NT2/D1 (cell line): Measurements from ENCODE around the gene BNC2.
A peak's percentile ranks its signal among the peaks of the same experiment; 100 is the strongest.

Experiments used
- DNase-seq: peaks from one replicate; pipeline ENCODE4 v3.0.0-alpha.2; 2011; ENCODE audit warnings: low read depth, low spot score
- H3K27me3 ChIP-seq: 2 replicates; pipeline ENCODE4 v1.6.0; 2011; ENCODE audit warnings: mild to moderate bottlenecking; ENCODE audit not compliant: insufficient read length, insufficient read depth
- H3K36me3 ChIP-seq: 2 replicates; pipeline ENCODE4 v1.6.1; 2011; ENCODE audit warnings: mild to moderate bottlenecking, low read length, mixed read lengths; ENCODE audit not compliant: insufficient read depth, insufficient read length
- H3K4me1 ChIP-seq: 2 replicates; pipeline ENCODE4 v1.5.1; 2011; ENCODE audit not compliant: insufficient read depth, insufficient read length
- H3K4me3 ChIP-seq: 2 replicates; pipeline ENCODE4 v1.5.1; 2011; ENCODE audit warnings: low read depth; ENCODE audit not compliant: insufficient read length
- H3K9ac ChIP-seq: 2 replicates; pipeline ENCODE4 v1.6.0; 2011; ENCODE audit warnings: low read depth; ENCODE audit not compliant: insufficient read length
- H3K9me3 ChIP-seq: 2 replicates; pipeline ENCODE4 v1.5.1; 2011; ENCODE audit warnings: mild to moderate bottlenecking, low read length; ENCODE audit not compliant: insufficient read depth
- SUZ12 ChIP-seq: IDR thresholded peaks from 2 replicates; pipeline ENCODE4 v1.6.1; 2011; ENCODE audit not compliant: insufficient read length, insufficient read depth; ENCODE audit errors: extremely low read depth
- YY1 ChIP-seq: IDR thresholded peaks from 2 replicates; pipeline ENCODE4 v1.6.1; 2011; ENCODE audit not compliant: insufficient read length, insufficient read depth
- ZNF274 ChIP-seq: IDR thresholded peaks from 2 replicates; pipeline ENCODE4 v1.6.1; 2011; ENCODE audit warnings: mild to moderate bottlenecking, low read depth, low read length

The BNC2 gene

GRCh38 chr9:16461851-16462250, 408.6 kb downstream of the BNC2 start:
- no peak overlapping the region for H3K4me3 ChIP-seq
- TF ChIP-seq YY1, result no peak
- TF ChIP-seq SUZ12, result no peak
- no peak for TF ChIP-seq ZNF274
- DNase-seq, result no peak
- no peaks in the 10 kb centered on the region for H3K9me3 ChIP-seq
- H3K36me3 ChIP-seq, result no peaks in the 10 kb centered on the region
- H3K9ac ChIP-seq, result no peak overlapping the region
- H3K4me1 ChIP-seq, result no peaks in the 10 kb centered on the region
- no peaks in the 10 kb centered on the region for H3K27me3 ChIP-seq

GRCh38 chr9:16461137-16461840, 409.2 kb downstream of the BNC2 start:
- Histone ChIP-seq H3K4me3 (no peak overlapping the region), H3K4me1 (no peaks in the 10 kb centered on the region), H3K9ac (no peak overlapping the region), H3K27me3 (no peaks in the 10 kb centered on the region), H3K9me3 (no peaks in the 10 kb centered on the region), H3K36me3 (no peaks in the 10 kb centered on the region)
- peak; percentile 18 for DNase-seq
- no peak for TF ChIP-seq YY1

- Histone ChIP-seq H3K4me1 (no peaks in the 10 kb centered on the region), H3K4me3 (no peak overlapping the region), H3K36me3 (no peaks in the 10 kb centered on the region), H3K9me3 (no peaks in the 10 kb centered on the region), H3K9ac (no peak overlapping the region), H3K27me3 (no peaks in the 10 kb centered on the region)
- no peak for DNase-seq
- no peak for TF ChIP-seq SUZ12
- TF ChIP-seq ZNF274, result no peak
- TF ChIP-seq YY1, result no peak
These were observed 409.8 kb downstream of the BNC2 start for GRCh38 chr9:16460696-16461095.

- Histone ChIP-seq H3K27me3 (no peaks in the 10 kb centered on the region), H3K4me3 (no peak overlapping the region), H3K9ac (no peak overlapping the region), H3K36me3 (no peaks in the 10 kb centered on the region), H3K9me3 (no peaks in the 10 kb centered on the region), H3K4me1 (no peaks in the 10 kb centered on the region)
- DNase-seq, result no peak
- TF ChIP-seq SUZ12 (no peak), ZNF274 (no peak), YY1 (no peak)
These were observed 410.9 kb downstream of the BNC2 start for GRCh38 chr9:16459421-16460148.

- Histone ChIP-seq H3K27me3 (no peaks in the 10 kb centered on the region), H3K4me3 (no peak overlapping the region), H3K4me1 (no peaks in the 10 kb centered on the region), H3K9me3 (no peaks in the 10 kb centered on the region), H3K9ac (no peak overlapping the region), H3K36me3 (no peaks in the 10 kb centered on the region)
- TF ChIP-seq ZNF274, result no peak
- TF ChIP-seq YY1, result no peak
- no peak for TF ChIP-seq SUZ12
- DNase-seq, result no peak
These were observed 411.6 kb downstream of the BNC2 start for GRCh38 chr9:16458696-16459420.

GRCh38 chr9:16455842-16456241, 414.6 kb downstream of the BNC2 start:
- H3K9ac ChIP-seq, result no peak overlapping the region
- no peaks in the 10 kb centered on the region for H3K9me3 ChIP-seq
- H3K36me3 ChIP-seq, result no peaks in the 10 kb centered on the region
- no peaks in the 10 kb centered on the region for H3K4me1 ChIP-seq
- DNase-seq, result no peak
- TF ChIP-seq SUZ12 (no peak), ZNF274 (no peak), YY1 (no peak)
- no peak overlapping the region for H3K4me3 ChIP-seq
- no peaks in the 10 kb centered on the region for H3K27me3 ChIP-seq

GRCh38 chr9:16453390-16453789, 417.1 kb downstream of the BNC2 start:
- DNase-seq, result no peak
- Histone ChIP-seq H3K9me3 (no peaks in the 10 kb centered on the region), H3K4me3 (no peak overlapping the region), H3K9ac (no peak overlapping the region), H3K27me3 (no peaks in the 10 kb centered on the region), H3K36me3 (no peaks in the 10 kb centered on the region), H3K4me1 (no peaks in the 10 kb centered on the region)
- no peak for TF ChIP-seq SUZ12
- TF ChIP-seq ZNF274, result no peak
- TF ChIP-seq YY1, result no peak
